HUES64 (cell line): ENCODE results near the gene RRM2.

Experiments
- H3K27ac ChIP-seq: 2 replicates; pipeline ENCODE4 v1.7.0; 2013; ENCODE audit warnings: low read depth, low read length, inconsistent platforms
- H3K27me3 ChIP-seq: 2 replicates; pipeline ENCODE4 v1.6.1; 2013; ENCODE audit warnings: mild to moderate bottlenecking, low read length; ENCODE audit not compliant: insufficient read depth
- H3K36me3 ChIP-seq: 2 replicates; pipeline ENCODE4 v1.6.1; 2013; ENCODE audit warnings: mild to moderate bottlenecking, low read length; ENCODE audit not compliant: insufficient read depth
- H3K4me1 ChIP-seq: 2 replicates; pipeline ENCODE4 v1.6.1; 2013; ENCODE audit warnings: mild to moderate bottlenecking, low read length, moderate library complexity; ENCODE audit not compliant: insufficient read depth
- H3K4me3 ChIP-seq: 2 replicates; pipeline ENCODE4 v1.5.1; 2013; ENCODE audit warnings: mild to moderate bottlenecking, low read length, moderate library complexity
- H3K9ac ChIP-seq: 2 replicates; pipeline ENCODE4 v1.6.1; 2013; ENCODE audit warnings: mild to moderate bottlenecking, low read depth, low read length
- H3K9me3 ChIP-seq: 2 replicates; pipeline ENCODE4 v1.6.1; 2013; ENCODE audit warnings: low read depth, low read length; ENCODE audit not compliant: insufficient read depth
- WGBS: fragments of 150-250, 120-280 bp; methylation state at CpG from one replicate; pipeline ENCODE4 v1.1.7; 2013; ENCODE audit warnings: missing lambda C conversion rate; 5-methylcytosine and 5-hydroxymethylcytosine counted together

Gene RRM2

GRCh38 chr2:10167316-10167715 is 44.8 kb downstream of the RRM2 start:
- Histone ChIP-seq H3K4me3 (no peak overlapping the region), H3K9me3 (no peaks in the 10 kb centered on the region), H3K27me3 (no peaks in the 10 kb centered on the region), H3K4me1 (peaks cover under 1% of the 10 kb centered on the region; the same call in 1 of the 2 replicates), H3K9ac (no peak overlapping the region), H3K27ac (no peak overlapping the region), H3K36me3 (peaks cover 5% of the 10 kb centered on the region; the same call in 1 of the 2 replicates)
- 94% methylated on average over 11 of the region's 11 CpGs for WGBS

- H3K4me3 ChIP-seq, result no peak overlapping the region
- no peak overlapping the region for H3K9ac ChIP-seq
- no peaks in the 10 kb centered on the region for H3K27me3 ChIP-seq
- peaks cover 5% of the 10 kb centered on the region; the same call in 1 of the 2 replicates for H3K36me3 ChIP-seq
- H3K9me3 ChIP-seq, result no peaks in the 10 kb centered on the region
- 94% methylated on average over 5 of the region's 5 CpGs for WGBS
- peaks cover 6% of the 10 kb centered on the region; the same call in 1 of the 2 replicates for H3K4me1 ChIP-seq
- H3K27ac ChIP-seq, result no peak overlapping the region
These were observed 45.7 kb downstream of the RRM2 start for GRCh38 chr2:10168221-10168620.

GRCh38 chr2:10169053-10169578 is 46.6 kb downstream of the RRM2 start:
- Histone ChIP-seq H3K36me3 (peaks cover 3% of the 10 kb centered on the region; the same call in 1 of the 2 replicates), H3K4me3 (no peak overlapping the region), H3K4me1 (peaks cover 6% of the 10 kb centered on the region; the same call in 1 of the 2 replicates), H3K9ac (no peak overlapping the region), H3K9me3 (no peaks in the 10 kb centered on the region), H3K27me3 (no peaks in the 10 kb centered on the region), H3K27ac (no peak overlapping the region)
- 88% methylated on average over 7 of the region's 7 CpGs for WGBS

GRCh38 chr2:10169581-10169980 is 47.0 kb downstream of the RRM2 start:
- Histone ChIP-seq H3K36me3 (no peaks in the 10 kb centered on the region; the same call in 1 of the 2 replicates), H3K4me1 (peaks cover 6% of the 10 kb centered on the region; the same call in 1 of the 2 replicates), H3K27me3 (no peaks in the 10 kb centered on the region), H3K9me3 (no peaks in the 10 kb centered on the region), H3K9ac (no peak overlapping the region), H3K27ac (no peak overlapping the region), H3K4me3 (no peak overlapping the region)
- WGBS, result 90% methylated on average over 11 of the region's 11 CpGs

- no peak overlapping the region for H3K27ac ChIP-seq
- no peaks in the 10 kb centered on the region for H3K36me3 ChIP-seq
- WGBS, result 76% methylated on average over 9 of the region's 9 CpGs
- H3K4me1 ChIP-seq, result peaks cover 6% of the 10 kb centered on the region; the same call in 1 of the 2 replicates
- H3K9me3 ChIP-seq, result no peaks in the 10 kb centered on the region
- H3K9ac ChIP-seq, result no peak overlapping the region
- no peaks in the 10 kb centered on the region for H3K27me3 ChIP-seq
- H3K4me3 ChIP-seq, result no peak overlapping the region
These were observed 47.7 kb downstream of the RRM2 start for GRCh38 chr2:10170256-10170655.

GRCh38 chr2:10171006-10171800 is 48.7 kb downstream of the RRM2 start:
- H3K27me3 ChIP-seq, result no peaks in the 10 kb centered on the region
- peaks cover 6% of the 10 kb centered on the region; the same call in 1 of the 2 replicates for H3K4me1 ChIP-seq
- no peaks in the 10 kb centered on the region for H3K9me3 ChIP-seq
- no peak overlapping the region for H3K9ac ChIP-seq
- H3K27ac ChIP-seq, result no peak overlapping the region
- 90% methylated on average over 18 of the region's 19 CpGs for WGBS
- no peaks in the 10 kb centered on the region for H3K36me3 ChIP-seq
- no peak overlapping the region for H3K4me3 ChIP-seq

GRCh38 chr2:10172033-10172871 is 49.7 kb downstream of the RRM2 start:
- Histone ChIP-seq H3K4me3 (no peak overlapping the region), H3K4me1 (peaks cover 6% of the 10 kb centered on the region; the same call in 1 of the 2 replicates), H3K27ac (no peak overlapping the region), H3K9me3 (no peaks in the 10 kb centered on the region), H3K27me3 (no peaks in the 10 kb centered on the region), H3K36me3 (no peaks in the 10 kb centered on the region), H3K9ac (no peak overlapping the region)
- WGBS, result 69% methylated on average over 23 of the region's 23 CpGs

- WGBS, result 96% methylated on average over 22 of the region's 22 CpGs
- peaks cover 6% of the 10 kb centered on the region; the same call in 1 of the 2 replicates for H3K4me1 ChIP-seq
- no peak overlapping the region for H3K4me3 ChIP-seq
These were observed 50.9 kb downstream of the RRM2 start for GRCh38 chr2:10173258-10174005.

GRCh38 chr2:10174173-10174572 is 51.6 kb downstream of the RRM2 start:
- Histone ChIP-seq H3K9me3 (no peaks in the 10 kb centered on the region), H3K4me1 (peaks cover 6% of the 10 kb centered on the region; the same call in 1 of the 2 replicates), H3K36me3 (no peaks in the 10 kb centered on the region), H3K27me3 (no peaks in the 10 kb centered on the region), H3K9ac (no peak overlapping the region), H3K4me3 (no peak overlapping the region), H3K27ac (no peak overlapping the region)
- WGBS, result 94% methylated on average over 7 of the region's 9 CpGs

More at GRCh38 chr2:10173258-10174005, 50.9 kb downstream of the RRM2 start:
- no peaks in the 10 kb centered on the region for H3K9me3 ChIP-seq
- no peaks in the 10 kb centered on the region for H3K36me3 ChIP-seq
- H3K27me3 ChIP-seq, result no peaks in the 10 kb centered on the region
- H3K9ac ChIP-seq, result no peak overlapping the region
- no peak overlapping the region for H3K27ac ChIP-seq

- Histone ChIP-seq H3K27me3 (no peaks in the 10 kb centered on the region), H3K36me3 (no peaks in the 10 kb centered on the region), H3K9me3 (no peaks in the 10 kb centered on the region), H3K27ac (no peak overlapping the region), H3K4me1 (peaks cover 6% of the 10 kb centered on the region; the same call in 1 of the 2 replicates), H3K9ac (no peak overlapping the region), H3K4me3 (no peak overlapping the region)
- 92% methylated on average over 10 of the region's 10 CpGs for WGBS
These were observed 52.9 kb downstream of the RRM2 start for GRCh38 chr2:10175441-10175840.
